ENCODE results near the gene CDKAL1.
"Not testable (repeated sequence)": the region's sequence is repeated elsewhere in the genome, so short reads cannot be mapped to it uniquely, and the experiment has no call there.

The CDKAL1 gene

GRCh38 chr6:20806669-20807068 is 272.4 kb downstream of the CDKAL1 start:
- no peak for DNase-seq

GRCh38 chr6:20808439-20808838 is 274.2 kb downstream of the CDKAL1 start:
- no peak for DNase-seq

GRCh38 chr6:20808924-20809323 is 274.7 kb downstream of the CDKAL1 start:
- DNase-seq, result no peak

DNA sequence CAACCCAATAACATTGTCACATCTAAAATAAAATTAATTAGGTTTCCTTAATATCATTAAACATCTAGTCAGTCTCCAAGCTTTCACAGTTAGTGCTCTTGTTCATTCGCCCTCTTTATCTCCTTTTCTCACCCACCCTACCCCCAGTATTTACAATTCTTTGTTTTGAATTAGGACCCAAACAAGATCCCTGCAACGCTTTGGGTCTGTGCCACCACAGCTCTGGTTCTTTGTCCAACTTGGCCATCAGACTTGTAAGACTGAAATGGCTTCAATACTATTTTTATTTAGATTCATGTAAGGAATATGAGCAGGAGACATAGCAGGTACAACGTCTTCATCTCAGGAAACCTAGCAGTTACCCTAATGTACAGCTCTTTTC is 276.5 kb downstream of the CDKAL1 start:
- DNase-seq, result no peak

- DNase-seq, result peak; percentile 13
Observed at GRCh38 chr6:20811109-20811761, 277.0 kb downstream of the CDKAL1 start.

- no peak for DNase-seq
Observed at GRCh38 chr6:20812776-20813175, 278.5 kb downstream of the CDKAL1 start.

DNA sequence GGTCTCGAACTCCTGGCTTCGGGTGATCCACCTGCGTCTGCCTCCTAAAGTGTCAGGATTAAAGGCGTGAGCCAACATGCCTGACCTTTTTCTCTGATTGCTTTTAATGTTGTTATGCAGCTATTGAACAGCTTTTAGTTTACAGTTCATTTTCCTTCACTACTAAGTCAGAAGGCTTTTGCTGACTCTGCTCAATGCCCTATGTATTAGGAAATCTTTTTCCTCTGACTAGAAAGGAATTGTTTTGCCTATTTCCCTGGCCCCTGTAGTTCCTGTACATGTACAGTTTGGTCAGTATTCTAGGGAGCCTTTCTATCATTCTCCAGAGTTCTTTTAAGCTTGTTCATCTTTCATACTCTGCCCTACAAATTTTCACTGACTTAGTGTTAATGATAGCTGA is 280.2 kb downstream of the CDKAL1 start:
- DNase-seq, result no peak

- no peak for DNase-seq
Observed at GRCh38 chr6:20816126-20816525, 281.9 kb downstream of the CDKAL1 start.

DNA sequence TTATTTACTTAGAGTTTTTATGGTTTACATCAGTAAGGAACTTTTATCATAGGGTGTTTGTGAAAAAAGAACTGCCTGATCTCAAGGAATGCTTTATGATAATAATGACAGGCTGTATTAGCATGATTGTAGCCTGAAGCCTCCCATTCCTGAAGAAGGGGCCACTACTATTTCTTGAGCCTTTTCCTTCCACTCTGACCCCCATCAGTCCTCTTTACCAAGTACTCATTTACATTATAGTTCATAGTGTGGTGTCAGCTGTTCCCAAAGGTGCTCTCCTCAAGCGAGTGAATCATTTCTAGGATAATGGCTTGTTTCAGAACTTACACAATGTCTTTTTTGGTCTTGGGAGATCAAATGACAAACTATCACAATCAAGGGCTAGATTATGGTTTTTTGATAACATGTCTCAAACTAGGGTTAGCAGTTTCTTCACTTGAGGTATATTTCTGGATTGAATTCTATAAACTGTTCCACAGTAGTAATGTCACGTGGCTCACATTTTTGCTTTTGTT is 283.6 kb downstream of the CDKAL1 start:
- DNase-seq, result no peak

DNA sequence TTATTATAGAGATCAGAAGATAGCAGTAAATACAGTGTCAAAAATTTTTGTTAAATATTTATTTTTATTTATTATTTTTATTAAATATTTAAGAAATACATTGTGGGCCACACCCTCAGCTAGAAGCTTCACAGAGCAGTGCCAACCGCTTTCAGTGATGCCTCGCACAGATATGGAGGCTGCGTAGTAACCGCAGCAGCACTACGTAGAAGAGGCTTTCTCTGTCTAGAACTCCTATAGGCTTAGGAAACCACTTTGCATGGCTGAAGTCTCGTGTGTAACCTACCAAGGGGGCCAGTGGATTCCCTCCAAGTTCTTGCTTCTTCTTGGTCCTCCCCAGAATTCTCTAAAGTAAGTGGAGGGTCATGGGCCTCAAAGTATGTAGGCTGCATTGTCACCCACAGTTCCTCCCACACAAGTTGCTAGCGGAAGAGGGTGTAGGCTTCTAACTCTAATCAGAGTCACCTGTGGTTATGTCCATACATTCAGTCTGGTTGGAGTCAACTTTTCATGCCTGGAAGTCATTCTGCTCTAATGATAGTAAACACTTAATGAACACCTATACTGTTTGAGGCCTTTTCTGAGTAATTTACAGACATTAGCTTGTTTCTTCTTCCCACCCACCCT is 285.6 kb downstream of the CDKAL1 start:
- DNase-seq, result no peak

DNA sequence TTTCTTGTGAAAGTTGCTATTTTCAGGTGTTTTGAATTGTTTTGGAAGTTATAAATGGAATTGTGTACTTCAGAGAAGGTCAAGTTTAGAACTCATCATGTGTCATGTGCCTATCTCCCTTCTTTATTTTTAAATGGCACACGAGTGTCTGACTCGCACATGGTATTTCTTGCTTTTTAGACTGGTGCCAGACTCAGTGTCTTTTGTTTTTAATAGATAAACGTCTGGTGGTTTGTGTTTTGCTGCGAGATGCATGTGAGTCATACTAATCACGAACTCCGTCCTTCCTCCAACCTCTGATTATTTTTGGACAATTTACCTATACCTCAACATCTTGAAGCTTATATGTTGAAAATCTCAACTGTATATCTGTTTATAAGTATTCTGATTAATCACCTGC is 292.1 kb downstream of the CDKAL1 start:
- no peak for DNase-seq

DNA sequence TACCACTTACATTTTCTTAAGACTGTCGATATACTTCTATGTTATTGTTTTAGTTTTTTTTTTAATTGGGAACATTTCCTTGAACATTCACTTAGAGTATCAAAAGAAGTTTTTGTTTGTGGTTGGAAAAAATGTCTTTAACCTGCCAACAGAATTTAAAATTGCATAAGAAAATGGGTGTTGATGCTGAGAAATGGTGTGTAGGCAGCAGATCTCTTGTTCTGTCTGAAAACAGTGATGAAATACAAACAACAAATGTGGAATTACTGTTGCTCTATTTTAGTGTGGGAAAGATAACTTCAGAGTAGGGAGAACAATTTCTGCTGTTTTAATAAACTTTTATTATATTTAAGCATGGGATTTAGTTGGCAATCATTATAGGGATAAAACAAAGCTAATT is 293.5 kb downstream of the CDKAL1 start:
- DNase-seq, result no peak

DNA sequence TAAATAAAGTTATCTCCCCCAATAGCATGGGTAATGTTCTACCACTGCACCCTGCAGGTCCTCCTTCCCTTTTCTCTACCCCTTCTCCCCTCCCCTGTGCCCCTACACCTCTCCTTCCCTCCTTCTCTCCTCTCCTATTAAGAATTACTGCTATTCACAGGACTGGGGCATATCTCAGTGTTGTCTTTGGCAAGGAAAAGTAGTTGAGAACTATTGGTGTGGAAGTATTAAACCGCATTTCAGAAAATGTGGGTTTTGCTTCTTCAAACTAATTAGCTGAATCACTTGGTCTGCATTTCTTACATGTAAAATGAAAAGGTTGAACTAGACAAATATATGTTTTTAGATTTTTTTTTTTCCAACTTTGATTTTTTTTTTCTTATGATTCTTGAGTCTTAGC is 296.3 kb downstream of the CDKAL1 start:
- no peak for DNase-seq

DNA sequence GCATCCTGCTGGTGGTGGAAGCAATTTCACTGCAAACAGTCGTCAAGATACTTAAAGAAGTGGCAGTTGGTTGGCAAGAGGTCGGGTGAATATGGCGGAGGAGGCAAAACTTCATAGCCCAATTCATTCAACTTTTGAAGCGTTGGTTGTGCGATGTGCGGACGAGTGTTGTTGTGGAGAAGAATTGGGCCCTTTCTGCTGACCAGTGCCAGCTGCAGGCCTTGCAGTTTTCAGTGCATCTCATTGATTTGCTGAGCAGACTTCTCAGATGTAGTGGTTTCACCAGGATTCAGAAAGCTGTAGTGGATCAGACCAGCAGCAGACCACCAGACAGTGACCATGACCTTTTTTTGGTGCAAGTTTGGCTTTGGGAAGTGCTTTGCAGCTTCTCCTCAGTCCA is 297.0 kb downstream of the CDKAL1 start:
- not testable (repeated sequence) for DNase-seq

DNA sequence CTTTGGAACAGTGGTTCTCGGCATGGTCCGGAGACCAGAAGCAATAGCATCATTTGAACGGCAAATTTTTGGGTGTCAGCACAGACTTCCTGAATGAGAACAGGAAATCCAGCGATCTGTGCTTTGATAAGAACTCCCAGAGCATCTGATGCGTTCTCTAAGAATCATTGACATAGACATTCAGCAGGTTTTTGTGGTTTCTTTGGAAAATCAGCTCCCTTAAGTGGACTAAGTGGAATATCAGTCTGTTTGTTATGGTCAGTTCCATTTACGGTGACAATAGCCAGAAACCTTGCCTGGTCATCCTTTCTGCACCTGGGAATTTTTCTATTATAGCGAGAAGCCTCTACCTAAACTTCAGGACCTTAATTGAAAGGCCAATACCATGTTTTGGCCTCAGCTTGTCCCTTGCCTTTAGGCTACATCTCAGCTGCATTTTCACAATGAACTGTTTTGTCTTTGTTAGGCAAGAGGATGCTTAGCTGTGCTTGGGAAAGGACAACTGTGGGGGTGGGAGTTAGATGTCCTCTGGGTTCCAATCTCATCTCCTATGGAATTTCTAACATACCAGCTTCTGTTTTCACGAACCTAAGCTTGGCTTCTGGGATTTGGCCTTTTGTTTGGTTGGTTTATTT is 299.7 kb downstream of the CDKAL1 start:
- no peak for DNase-seq

DNA sequence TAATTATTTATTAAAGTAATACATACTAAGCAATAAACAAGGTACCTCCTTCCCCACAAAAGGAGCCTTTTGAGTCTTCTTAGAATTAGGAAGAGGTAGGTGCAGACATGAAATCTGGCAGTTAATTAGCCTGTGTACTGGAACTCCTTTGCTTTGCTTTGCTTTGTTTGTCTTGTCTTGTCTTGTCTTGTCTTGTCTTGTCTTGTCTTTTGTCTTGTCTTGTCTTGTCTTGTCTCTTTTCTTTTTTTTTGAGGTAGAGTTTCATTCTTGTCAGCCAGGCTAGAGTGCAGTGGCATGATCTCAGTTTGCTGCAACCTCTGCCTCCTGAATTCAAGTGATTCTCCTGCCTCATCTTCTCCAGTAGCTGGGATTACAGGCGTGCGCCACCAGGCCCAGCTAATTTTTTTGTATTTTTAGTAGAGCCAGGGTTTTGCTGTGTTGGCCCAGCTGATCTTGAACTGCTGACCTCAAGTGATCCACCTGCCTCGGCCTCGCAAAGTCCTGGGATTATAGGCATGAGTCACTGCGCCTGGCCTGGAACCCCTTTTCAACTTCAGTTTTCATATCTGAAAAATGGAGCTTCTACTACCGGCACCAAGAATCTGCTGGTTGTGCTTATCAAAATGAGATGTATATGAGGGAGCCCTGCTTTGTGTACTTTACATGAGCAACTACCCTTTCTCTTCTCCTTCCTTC is 301.2 kb downstream of the CDKAL1 start:
- no peak for DNase-seq

DNA sequence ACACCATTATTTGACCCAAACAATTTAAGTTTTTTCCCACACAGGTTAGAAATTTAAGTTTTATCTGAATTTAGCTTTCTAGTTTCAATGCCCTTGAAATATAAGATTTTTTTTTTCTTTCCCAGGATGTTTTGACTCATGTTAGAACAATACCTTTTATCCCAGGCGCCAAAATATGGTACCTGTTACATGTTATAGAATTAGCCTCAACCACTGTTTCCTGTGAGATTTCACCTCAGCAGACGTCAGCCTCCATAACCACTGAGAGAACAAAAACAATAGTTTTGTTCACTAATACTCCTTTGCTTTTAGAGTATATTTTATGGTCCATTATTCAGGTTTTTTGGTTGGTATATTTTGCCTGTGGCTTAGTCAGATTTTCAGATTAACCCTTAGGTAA is 302.9 kb downstream of the CDKAL1 start:
- no peak for DNase-seq

DNA sequence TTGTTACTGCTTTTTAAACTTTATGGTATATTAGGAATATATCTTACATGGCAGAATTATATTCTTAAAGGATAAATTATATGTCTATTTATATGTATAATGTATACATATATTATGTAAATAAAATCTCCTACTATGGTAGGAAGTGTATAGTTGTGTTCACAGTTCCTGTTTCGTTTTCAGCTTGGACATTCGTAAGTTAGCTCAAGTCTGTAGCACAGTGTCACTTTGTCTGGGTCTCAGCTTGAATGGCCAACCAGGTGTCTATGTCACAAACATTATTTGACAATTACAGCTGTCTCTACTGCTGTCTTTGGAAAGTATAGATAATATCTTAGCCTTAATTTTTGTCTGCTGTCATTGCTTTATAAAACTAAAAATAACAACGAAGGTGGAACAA is 303.9 kb downstream of the CDKAL1 start:
- no peak for DNase-seq

GRCh38 chr6:20839630-20840029 is 305.4 kb downstream of the CDKAL1 start:
- DNase-seq, result no peak

DNA sequence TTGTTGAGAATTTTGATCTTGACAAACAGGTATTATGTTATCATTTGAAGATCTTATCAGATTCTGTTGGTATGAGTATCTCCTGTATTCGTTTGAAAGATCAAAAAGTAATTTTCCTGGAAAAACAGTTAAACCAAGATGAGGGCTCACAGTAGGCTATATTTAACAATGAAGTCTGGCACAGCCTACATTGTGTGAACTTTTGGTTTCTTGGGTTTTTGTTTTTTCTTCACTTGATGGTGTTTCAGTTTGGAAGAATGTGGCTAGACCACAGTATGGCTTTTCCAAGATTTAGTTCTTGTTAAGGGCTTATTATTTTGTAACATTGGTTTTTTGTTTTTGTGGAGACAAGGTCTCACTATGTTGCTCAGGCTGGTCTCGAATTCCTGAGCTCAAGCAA is 306.4 kb downstream of the CDKAL1 start:
- no peak for DNase-seq

- DNase-seq, result no peak
Observed at GRCh38 chr6:20841806-20842205, 307.5 kb downstream of the CDKAL1 start.

GRCh38 chr6:20845592-20845991 is 311.3 kb downstream of the CDKAL1 start:
- no peak for DNase-seq

- peak; percentile 6 for DNase-seq
Observed at GRCh38 chr6:20846602-20847028, 312.4 kb downstream of the CDKAL1 start.

DNA sequence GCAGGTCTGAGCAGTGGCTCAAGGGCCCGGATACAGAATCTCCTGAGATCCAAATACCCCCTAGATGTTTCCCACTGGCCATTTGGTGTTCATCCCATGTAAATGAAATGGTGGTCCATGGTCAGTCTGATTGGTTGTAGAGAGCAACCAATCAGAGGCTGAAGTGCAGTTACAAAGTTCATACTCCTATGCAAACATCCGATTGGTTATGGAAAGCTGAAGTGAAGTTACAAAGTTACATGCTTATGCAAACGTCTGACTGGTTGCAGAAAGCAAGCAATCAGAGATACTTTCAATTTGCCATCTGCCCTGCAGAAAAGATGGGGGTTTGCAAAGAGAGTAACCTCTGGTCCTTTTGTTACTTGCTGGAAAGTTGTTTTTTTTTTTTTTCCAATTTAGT is 313.6 kb downstream of the CDKAL1 start:
- DNase-seq, result no peak

All from activated CD4-positive, alpha-beta T cell treated with anti-CD3 and anti-CD28 coated beads for 48 hours (primary cell).